GM12873 (cell line): ENCODE data around the gene USP5.
A peak's percentile ranks its signal among the peaks of the same experiment; 100 is the strongest.

Experiments used
- TF ChIP-seq, protein P1 (sequence below): IDR thresholded peaks from 2 replicates; pipeline ENCODE4 v1.5.1; 2012; ENCODE audit warnings: low read depth, mild to moderate bottlenecking, moderate library complexity, low read length, control low read depth; ENCODE audit not compliant: insufficient read depth; ENCODE audit errors: missing control alignments

The USP5 gene

DNA sequence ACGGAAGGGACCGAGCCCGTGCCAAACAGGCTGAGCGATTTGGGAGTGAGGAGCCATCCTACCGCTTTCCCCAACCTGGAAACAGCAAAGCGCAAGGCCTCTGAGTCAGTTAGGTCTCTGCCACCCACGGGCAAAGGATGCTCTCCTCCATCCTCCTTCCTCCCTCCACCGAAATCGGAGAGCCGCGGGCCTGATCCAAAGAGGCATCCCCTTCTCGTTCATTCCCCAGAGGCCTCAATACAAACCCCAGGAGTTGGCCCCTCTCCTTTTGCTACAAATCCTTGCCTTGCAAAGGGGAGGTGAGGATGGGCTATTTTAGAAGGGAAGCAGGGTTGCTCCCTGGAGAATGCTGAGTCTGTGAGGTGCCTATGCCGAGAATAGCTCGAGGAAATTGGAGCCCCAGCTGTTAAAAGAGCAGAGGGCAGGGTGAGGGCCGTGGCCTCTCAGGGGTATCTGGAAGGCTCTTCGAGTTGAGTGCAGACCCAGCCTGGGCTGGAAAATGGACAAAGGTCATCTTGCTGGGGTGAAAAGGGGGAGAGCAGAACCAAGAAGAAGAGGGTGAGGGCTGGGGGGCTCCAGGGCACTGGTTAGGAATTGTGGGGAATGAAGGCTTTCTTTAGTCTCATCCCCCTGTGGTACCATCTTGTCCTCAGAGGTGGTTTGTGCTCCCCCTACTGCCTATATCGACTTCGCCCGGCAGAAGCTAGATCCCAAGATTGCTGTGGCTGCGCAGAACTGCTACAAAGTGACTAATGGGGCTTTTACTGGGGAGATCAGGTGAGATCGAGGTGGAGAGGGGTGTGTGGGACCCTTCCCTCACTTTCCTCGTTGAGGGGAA, 16.5 kb downstream of the USP5 start:
- TF ChIP-seq, protein P1, sequence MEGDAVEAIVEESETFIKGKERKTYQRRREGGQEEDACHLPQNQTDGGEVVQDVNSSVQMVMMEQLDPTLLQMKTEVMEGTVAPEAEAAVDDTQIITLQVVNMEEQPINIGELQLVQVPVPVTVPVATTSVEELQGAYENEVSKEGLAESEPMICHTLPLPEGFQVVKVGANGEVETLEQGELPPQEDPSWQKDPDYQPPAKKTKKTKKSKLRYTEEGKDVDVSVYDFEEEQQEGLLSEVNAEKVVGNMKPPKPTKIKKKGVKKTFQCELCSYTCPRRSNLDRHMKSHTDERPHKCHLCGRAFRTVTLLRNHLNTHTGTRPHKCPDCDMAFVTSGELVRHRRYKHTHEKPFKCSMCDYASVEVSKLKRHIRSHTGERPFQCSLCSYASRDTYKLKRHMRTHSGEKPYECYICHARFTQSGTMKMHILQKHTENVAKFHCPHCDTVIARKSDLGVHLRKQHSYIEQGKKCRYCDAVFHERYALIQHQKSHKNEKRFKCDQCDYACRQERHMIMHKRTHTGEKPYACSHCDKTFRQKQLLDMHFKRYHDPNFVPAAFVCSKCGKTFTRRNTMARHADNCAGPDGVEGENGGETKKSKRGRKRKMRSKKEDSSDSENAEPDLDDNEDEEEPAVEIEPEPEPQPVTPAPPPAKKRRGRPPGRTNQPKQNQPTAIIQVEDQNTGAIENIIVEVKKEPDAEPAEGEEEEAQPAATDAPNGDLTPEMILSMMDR = peak; percentile 31

DNA sequence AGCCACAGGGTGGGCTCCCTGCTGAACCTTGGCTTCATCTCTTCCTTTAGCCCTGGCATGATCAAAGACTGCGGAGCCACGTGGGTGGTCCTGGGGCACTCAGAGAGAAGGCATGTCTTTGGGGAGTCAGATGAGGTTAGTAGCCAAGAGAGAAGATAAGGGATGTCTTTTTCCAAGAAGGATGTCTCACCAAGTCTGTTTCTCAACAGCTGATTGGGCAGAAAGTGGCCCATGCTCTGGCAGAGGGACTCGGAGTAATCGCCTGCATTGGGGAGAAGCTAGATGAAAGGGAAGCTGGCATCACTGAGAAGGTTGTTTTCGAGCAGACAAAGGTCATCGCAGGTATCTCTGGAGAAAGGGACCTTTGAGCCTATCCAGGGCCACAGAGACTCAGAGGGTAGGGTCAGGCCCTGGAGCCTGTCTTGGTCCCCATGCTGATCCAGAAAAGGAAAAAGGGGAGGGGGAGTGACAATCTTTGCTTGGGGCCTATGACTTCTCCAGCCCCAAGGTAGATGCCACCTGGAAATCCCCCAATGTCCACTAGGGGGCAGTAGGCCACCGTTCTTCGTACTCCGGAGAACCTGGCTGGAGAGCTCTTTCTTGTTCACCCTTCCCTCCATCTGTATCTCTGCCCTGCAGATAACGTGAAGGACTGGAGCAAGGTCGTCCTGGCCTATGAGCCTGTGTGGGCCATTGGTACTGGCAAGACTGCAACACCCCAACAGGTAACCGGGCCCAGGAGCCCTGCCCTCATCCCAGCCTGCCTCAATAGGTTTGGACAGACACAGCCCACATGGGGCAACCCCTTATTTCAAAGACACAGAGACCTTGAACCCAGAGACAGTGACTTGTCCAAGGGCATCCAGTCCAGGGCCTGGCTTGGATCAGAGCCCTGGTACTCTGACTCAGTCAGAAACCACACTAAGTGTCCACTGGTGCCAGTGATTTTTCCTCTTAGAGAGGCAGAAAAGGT, 17.4 kb downstream of the USP5 start:
- TF ChIP-seq, protein P1 = peak; percentile 95

DNA sequence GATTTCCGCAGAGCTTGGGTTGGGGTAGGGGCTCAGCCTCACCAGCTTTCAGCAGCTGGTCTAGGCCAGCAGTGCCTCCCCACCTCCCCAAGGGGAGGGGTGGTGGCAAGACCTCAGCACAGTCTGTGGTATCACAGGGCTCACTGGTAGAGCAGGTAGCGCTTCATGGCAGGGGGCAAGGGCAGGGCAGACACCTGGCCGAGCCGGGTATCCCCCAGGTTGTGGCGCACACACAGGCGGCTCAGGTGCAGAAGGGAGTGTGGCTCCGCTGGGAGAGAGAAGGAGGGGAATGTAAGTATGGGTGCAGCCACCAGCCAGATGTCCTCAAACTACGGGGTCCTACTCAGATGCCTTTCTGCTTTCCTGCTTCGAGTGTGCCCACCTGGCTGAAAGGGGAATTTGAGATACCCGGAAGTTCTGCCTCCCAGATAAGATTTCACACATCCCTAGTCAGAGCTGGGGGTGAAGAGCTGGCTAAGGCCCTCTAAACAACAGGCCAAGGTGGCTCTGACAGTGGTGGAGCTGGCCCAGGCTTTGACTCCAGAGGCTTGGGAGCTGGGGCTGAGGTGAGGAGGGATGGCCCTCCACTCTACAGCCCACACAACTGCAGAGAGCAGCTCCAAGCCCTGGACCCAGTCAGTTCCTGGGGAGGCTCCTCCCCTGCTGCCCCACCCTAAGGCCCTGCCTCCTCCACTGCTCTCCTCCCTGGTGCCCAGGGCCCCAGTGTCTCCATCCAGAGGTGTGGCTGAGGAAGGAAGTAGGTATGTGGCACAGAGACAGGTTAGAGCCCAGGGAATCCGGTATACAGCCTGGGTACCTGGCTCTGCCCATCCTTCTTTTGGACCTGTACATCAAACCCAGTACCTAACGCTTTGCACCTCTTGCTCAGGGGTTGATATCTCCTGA, 19.4 kb downstream of the USP5 start:
- TF ChIP-seq, protein P1 = no peak

DNA sequence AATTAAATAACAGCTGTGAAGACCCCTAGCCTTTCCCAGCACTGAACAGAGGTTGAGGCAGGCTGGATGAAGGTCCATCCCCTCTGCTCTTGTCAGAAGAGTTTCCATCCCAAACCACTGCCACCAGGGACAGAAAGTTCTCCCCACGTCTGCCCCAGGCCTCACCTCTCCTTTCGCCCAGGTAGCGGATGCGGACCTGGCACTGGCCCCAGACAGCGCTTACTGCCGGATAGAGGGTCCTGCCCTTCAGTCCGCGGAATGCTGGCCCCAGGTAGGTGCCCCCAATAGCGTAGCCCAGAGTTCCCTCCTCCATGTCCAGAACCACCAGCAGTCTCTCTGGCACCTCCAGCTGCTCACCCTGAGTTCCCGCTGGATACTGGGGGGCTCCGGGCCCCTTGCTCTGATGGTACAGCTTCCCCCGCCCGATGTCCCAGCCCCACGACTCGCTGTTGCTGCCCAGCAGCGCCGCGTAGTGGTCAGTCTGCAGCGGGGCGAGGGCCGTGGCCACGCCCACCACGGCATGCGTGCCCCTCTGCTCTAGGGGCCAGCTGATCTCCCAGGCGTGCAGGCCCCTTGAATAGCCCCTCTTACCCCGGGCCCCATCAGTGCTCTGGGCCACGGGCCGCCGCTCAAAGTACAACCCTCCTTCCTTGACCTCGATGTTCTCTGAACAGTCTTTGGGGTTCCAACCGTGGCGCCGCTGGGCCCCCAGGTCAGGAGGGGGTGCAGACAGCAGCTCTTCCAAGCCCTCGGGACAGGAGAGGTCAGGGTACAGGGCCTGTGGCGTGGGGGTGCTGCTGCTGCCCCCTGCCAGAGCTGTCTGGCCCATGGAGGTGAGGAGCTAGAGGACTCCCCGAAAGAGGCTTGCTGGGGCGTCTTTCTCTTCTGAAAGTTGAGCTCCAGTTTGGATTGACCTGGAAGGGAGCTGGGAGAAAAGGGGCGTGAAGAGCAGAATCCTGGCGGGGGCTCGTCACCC, 20.4 kb downstream of the USP5 start:
- TF ChIP-seq, protein P1 = peak; percentile 97

DNA sequence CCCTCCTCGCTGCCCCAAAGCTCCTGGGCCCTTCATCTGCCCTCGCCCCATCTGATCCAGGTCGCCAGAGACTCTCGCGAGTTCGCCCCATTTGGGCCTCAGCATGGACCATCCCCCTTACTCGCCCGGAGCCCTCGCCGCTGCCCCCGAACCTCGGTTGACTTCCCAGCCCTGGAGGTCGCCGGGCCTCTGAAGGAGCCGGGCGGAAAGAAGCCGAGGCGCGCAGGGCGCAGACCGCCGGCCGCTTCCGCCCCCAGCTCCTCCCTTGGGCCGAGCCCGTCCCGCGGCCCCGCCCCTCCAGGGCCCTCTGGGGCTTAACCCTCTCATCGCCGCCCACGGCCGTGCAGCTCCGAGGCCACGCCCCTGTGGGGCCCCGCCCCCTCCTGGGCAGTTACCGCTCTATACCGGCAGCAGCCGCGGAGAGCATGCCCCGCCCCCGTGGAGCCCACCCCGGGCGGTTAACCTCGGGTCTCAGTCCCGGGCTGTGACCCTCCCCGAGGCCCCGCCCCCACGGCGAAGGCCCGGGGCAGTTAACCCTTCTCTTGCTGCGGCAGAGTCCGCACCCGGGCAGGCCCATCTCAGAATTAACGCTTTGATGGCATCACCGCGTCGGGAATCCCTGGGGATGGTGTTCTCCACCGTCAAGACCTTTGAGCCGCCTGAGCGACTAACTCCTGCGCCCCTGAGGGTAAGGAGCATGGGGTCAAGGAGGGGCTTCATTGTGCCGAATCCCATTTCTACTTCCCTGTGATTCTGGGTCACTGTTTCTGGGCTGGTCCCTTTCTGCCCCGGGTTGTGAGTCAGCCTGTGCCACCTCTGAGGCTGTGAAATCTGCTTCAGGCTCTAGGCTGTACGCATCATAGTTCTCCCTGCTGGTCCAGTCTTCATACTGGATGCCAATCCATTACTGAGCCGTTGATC, 21.4 kb downstream of the USP5 start, which contains the start of gene SPSB2:
TSS of gene SPSB2 (minus strand) at position 210 of the 921 bp plus-strand sequence. CDS start 402 bp downstream, outside the sequence.
- TF ChIP-seq, protein P1 = no peak
